ENCODE data around the gene MRTFB. TPM values are rescaled to one million over a fixed set of nuclear protein-coding genes. Genes with fewer than 3 reads are reported as not detected.

Gene MRTFB
- total and polyA plus RNA-seq, 2 donors (not counting 1 experiment from before 2014, with no cell fraction given): 8.8 to 9.8 TPM

DNA sequence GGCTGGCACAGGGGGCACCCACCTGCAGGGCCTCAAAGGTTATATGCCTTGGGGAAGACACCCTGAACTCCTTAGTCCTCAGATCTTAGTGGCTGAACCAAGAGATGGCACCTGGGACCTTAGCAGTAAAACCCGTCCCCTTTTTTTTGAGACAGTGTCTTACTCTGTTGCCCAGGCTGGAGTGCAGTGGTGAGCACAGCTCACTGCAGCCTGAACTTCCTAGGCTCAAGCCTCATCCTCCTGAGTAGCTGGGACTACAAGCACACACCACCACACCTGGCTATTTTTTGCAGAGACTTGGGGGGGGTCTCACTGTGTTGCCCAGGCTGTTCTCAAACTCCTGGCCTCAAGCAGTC is 237.2 kb downstream of the MRTFB start:
- no peak for DNase-seq (ENCODE audit: low read depth in 2 of 2)
- Histone ChIP-seq H3K4me1 (ENCODE audit: control insufficient read depth, extremely low read depth, insufficient read depth, low read length) (peaks cover 26% of the 10 kb centered on the region), H3K27me3 (ENCODE audit: control insufficient read depth, insufficient read depth, low read length) (no peaks in the 10 kb centered on the region), H4K20me1 (ENCODE audit: control insufficient read depth, extremely low read depth, insufficient read depth, low read length) (no peaks in the 10 kb centered on the region), H3K79me2 (ENCODE audit: control insufficient read depth, insufficient read depth, low read length) (peaks cover 90% of the 10 kb centered on the region), H2AFZ (ENCODE audit: low read length) (no peak overlapping the region), H3K27ac (ENCODE audit: insufficient read depth, low read length) (peak overlapping the region; percentile 70), H3K9me3 (ENCODE audit: control insufficient read depth, insufficient read depth, low read depth, low read length) (no peaks in the 10 kb centered on the region), H3K4me2 (ENCODE audit: extremely low read depth, insufficient read depth, low read length) (no peak overlapping the region), H3K4me3 (replicated peaks in 1 of 4; ENCODE audit: control extremely low read depth in 1 of 4, insufficient read depth in 1 of 4, low read depth in 3 of 4, low read length in 4 of 4) (no peak overlapping the region), H3K9ac (ENCODE audit: insufficient read depth, low read length) (no peak overlapping the region), H3K36me3 (ENCODE audit: control insufficient read depth, insufficient read depth, low read length) (no peaks in the 10 kb centered on the region)
- TF ChIP-seq, protein P1, sequence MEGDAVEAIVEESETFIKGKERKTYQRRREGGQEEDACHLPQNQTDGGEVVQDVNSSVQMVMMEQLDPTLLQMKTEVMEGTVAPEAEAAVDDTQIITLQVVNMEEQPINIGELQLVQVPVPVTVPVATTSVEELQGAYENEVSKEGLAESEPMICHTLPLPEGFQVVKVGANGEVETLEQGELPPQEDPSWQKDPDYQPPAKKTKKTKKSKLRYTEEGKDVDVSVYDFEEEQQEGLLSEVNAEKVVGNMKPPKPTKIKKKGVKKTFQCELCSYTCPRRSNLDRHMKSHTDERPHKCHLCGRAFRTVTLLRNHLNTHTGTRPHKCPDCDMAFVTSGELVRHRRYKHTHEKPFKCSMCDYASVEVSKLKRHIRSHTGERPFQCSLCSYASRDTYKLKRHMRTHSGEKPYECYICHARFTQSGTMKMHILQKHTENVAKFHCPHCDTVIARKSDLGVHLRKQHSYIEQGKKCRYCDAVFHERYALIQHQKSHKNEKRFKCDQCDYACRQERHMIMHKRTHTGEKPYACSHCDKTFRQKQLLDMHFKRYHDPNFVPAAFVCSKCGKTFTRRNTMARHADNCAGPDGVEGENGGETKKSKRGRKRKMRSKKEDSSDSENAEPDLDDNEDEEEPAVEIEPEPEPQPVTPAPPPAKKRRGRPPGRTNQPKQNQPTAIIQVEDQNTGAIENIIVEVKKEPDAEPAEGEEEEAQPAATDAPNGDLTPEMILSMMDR (conservative IDR thresholded peaks at IDR 0.05 in 1 of 2, IDR thresholded peaks at IDR 0.05 in 1 of 2; ENCODE audit: low read depth in 1 of 2, low read length in 2 of 2): no peak
- TF ChIP-seq EZH2 (IDR thresholded peaks at IDR 0.05; ENCODE audit: low read length, missing control alignments): no peak

DNA sequence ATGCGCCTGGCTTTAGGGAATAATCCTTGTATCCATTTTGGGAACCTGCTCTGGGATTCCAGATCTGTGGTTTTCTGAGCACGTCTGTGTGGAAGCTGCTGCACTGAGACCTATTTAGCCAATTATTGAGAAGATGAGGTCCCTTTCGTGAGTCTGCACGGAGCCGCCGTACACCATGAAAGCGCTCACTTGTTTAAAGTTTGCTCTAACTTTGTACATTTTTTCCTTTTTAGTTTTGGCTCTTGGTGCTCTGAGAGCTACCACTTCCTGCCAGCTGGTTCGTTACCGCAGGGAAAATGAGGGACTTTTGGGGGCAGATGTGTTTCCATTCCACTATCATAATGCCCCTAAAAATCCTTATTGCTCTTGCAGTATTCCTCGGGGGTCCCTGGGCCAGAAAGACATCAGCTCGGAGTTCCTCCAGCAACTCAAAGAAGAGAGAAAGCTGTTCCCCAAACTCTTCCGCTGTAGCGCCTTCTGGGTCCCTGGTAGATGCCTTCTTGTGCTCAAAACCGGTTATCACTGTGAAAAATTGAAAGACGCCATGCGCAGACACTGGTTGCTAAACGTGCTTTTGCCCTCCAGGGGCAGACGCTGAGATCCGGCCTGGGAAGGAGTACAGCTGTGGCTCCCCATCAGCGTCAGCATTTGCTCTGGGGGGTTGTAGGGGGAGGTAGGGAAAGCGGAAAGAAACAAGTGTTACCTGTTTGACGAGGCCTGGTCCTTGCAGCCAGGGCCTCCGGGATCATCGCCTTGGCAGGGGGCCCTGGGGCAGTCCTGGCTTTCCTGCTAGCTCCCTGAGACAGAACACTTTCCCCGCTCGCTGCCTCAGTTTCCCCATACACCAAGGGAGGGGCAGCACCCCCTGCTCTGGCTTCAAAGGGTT is 238.1 kb downstream of the MRTFB start:
- H3K27me3 ChIP-seq (ENCODE audit: control insufficient read depth, insufficient read depth, low read length): no peaks in the 10 kb centered on the region
- DNase-seq (ENCODE audit: low read depth in 2 of 2): peak; percentile 23 to 31
- H3K27ac ChIP-seq (ENCODE audit: insufficient read depth, low read length): peak overlapping the region; percentile 70
- no peaks in the 10 kb centered on the region for H3K36me3 ChIP-seq (ENCODE audit: control insufficient read depth, insufficient read depth, low read length)
- no peaks in the 10 kb centered on the region for H4K20me1 ChIP-seq (ENCODE audit: control insufficient read depth, extremely low read depth, insufficient read depth, low read length)
- H3K9ac ChIP-seq (ENCODE audit: insufficient read depth, low read length): no peak overlapping the region
- peak overlapping the region; percentile 68 for H3K4me2 ChIP-seq (ENCODE audit: extremely low read depth, insufficient read depth, low read length)
- TF ChIP-seq, protein P1 (conservative IDR thresholded peaks at IDR 0.05 in 1 of 2, IDR thresholded peaks at IDR 0.05 in 1 of 2; ENCODE audit: low read depth in 1 of 2, low read length in 2 of 2): peak; percentile 7 to 10
- no peak for TF ChIP-seq EZH2 (IDR thresholded peaks at IDR 0.05; ENCODE audit: low read length, missing control alignments)
- peaks cover 90% of the 10 kb centered on the region for H3K79me2 ChIP-seq (ENCODE audit: control insufficient read depth, insufficient read depth, low read length)
- no peaks in the 10 kb centered on the region for H3K9me3 ChIP-seq (ENCODE audit: control insufficient read depth, insufficient read depth, low read depth, low read length)
- no peak overlapping the region for H2AFZ ChIP-seq (ENCODE audit: low read length)
- H3K4me3 ChIP-seq (replicated peaks in 1 of 4; ENCODE audit: control extremely low read depth in 1 of 4, insufficient read depth in 1 of 4, low read depth in 3 of 4, low read length in 4 of 4): peak overlapping the region in 3 of 4 experiments; percentile 5 to 39 (median 12)
- peaks cover 26% of the 10 kb centered on the region for H3K4me1 ChIP-seq (ENCODE audit: control insufficient read depth, extremely low read depth, insufficient read depth, low read length)

DNA sequence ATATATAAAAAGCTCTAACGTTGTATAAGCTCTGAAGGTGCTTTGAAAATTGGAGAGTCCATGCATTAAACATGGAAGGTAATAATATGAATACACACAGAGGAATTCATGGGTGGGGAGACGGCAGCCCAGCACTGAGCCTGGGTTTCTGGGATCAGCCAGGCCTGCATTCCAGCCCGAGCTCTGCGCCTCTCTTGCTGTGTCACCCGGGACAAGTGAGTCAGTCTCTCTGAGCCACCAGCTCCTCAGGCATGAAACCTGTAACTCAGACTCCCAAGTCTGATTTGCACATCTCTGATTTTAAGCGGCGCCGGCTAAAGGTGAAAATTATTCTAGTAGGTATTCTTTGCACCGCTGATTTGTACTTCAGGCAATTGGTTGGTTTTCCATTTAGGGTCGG is 238.8 kb downstream of the MRTFB start:
- Histone ChIP-seq H3K79me2 (ENCODE audit: control insufficient read depth, insufficient read depth, low read length) (peaks cover 90% of the 10 kb centered on the region), H3K36me3 (ENCODE audit: control insufficient read depth, insufficient read depth, low read length) (no peaks in the 10 kb centered on the region), H3K9me3 (ENCODE audit: control insufficient read depth, insufficient read depth, low read depth, low read length) (no peaks in the 10 kb centered on the region), H3K27me3 (ENCODE audit: control insufficient read depth, insufficient read depth, low read length) (no peaks in the 10 kb centered on the region), H2AFZ (ENCODE audit: low read length) (no peak overlapping the region), H3K4me3 (replicated peaks in 1 of 4; ENCODE audit: control extremely low read depth in 1 of 4, insufficient read depth in 1 of 4, low read depth in 3 of 4, low read length in 4 of 4) (no peak overlapping the region), H3K4me2 (ENCODE audit: extremely low read depth, insufficient read depth, low read length) (no peak overlapping the region), H3K9ac (ENCODE audit: insufficient read depth, low read length) (no peak overlapping the region), H4K20me1 (ENCODE audit: control insufficient read depth, extremely low read depth, insufficient read depth, low read length) (no peaks in the 10 kb centered on the region), H3K4me1 (ENCODE audit: control insufficient read depth, extremely low read depth, insufficient read depth, low read length) (peaks cover 26% of the 10 kb centered on the region), H3K27ac (ENCODE audit: insufficient read depth, low read length) (peak overlapping the region; percentile 70)
- DNase-seq (ENCODE audit: low read depth in 2 of 2): peak; percentile 39 to 83
- TF ChIP-seq, protein P1 (conservative IDR thresholded peaks at IDR 0.05 in 1 of 2, IDR thresholded peaks at IDR 0.05 in 1 of 2; ENCODE audit: low read depth in 1 of 2, low read length in 2 of 2): no peak
- no peak for TF ChIP-seq EZH2 (IDR thresholded peaks at IDR 0.05; ENCODE audit: low read length, missing control alignments)

All from fibroblast of lung (primary cell).